Fibroblast of the aortic adventitia (primary cell): ENCODE measurements around the gene IL1F10. TPM values are rescaled to one million over a fixed set of nuclear protein-coding genes. Genes with fewer than 3 reads are reported as not detected.

Experiments
- DNase-seq: peaks from one replicate; pipeline ENCODE4 v3.0.0-alpha.2; 2010; ENCODE audit warnings: low read depth
- H3K4me3 ChIP-seq: 2 replicates; pipeline ENCODE4 v1.5.1; 2011; ENCODE audit warnings: low read depth, mild to moderate bottlenecking, control low read depth, low read length, moderate library complexity
- CTCF ChIP-seq: IDR thresholded peaks from 2 replicates; pipeline ENCODE4 v1.5.1; 2011; ENCODE audit warnings: mild to moderate bottlenecking, low read length, control low read depth, inconsistent platforms; ENCODE audit not compliant: insufficient read depth
- total RNA-seq: library from RNA; depleted of rRNA; stranded (reverse); fragments of >200 nt; gene quantifications from 2 replicates; pipeline ENCODE4 v1.2.3, GENCODE V29; 2012; ENCODE audit warnings: low replicate concordance

IL1F10 gene
- total RNA-seq, 1 donor = not detected

- no peak for TF ChIP-seq CTCF
- no peak for DNase-seq
These were observed 30.3 kb downstream of the IL1F10 start for GRCh38 chr2:113098041-113098440.

GRCh38 chr2:113098532-113098931 lies 30.8 kb downstream of the IL1F10 start:
- no peak for TF ChIP-seq CTCF
- DNase-seq = no peak
- no peak overlapping the region for H3K4me3 ChIP-seq

More at GRCh38 chr2:113098041-113098440, 30.3 kb downstream of the IL1F10 start:
- no peak overlapping the region for H3K4me3 ChIP-seq

- TF ChIP-seq CTCF = no peak
- no peak overlapping the region for H3K4me3 ChIP-seq
- DNase-seq = no peak
These were observed 34.4 kb downstream of the IL1F10 start for GRCh38 chr2:113102133-113102532.

GRCh38 chr2:113103277-113103676 lies 35.5 kb downstream of the IL1F10 start:
- no peak for TF ChIP-seq CTCF
- no peak overlapping the region for H3K4me3 ChIP-seq
- DNase-seq = no peak

- TF ChIP-seq CTCF = no peak
- peak; percentile 32 for DNase-seq
- H3K4me3 ChIP-seq = no peak overlapping the region
These were observed 36.4 kb downstream of the IL1F10 start for GRCh38 chr2:113104054-113104611.

GRCh38 chr2:113105047-113105785 lies 37.4 kb downstream of the IL1F10 start:
- DNase-seq = peak; percentile 68
- no peak for TF ChIP-seq CTCF
- H3K4me3 ChIP-seq = no peak overlapping the region

- no peak for TF ChIP-seq CTCF
- H3K4me3 ChIP-seq = no peak overlapping the region
- no peak for DNase-seq
These were observed 43.4 kb downstream of the IL1F10 start for GRCh38 chr2:113111121-113111520.
